Caco-2 (cell line): ENCODE results near the gene THRB. TPM values are rescaled to one million over a fixed set of nuclear protein-coding genes. Genes with fewer than 3 reads are reported as not detected.

Experiments used
- BruUV-seq: library from RNA; stranded (reverse); fragments of 400-500 nt; replicated peaks from 2 replicates; lab custom pipeline; 2021; lab: Mats Ljungman, UMichigan
- CTCF ChIA-PET: fragments of 300-600 bp; sonication (Branson Sonifier 250); formaldehyde crosslinking; loops from one replicate; lab custom pipeline; 2022; ENCODE audit warnings: antibody characterized with exemption; lab: Charles Lee
- POLR2A ChIA-PET: fragments of 300-600 bp; sonication (Branson Sonifier 250); formaldehyde crosslinking; loops from one replicate; lab custom pipeline; 2022; ENCODE audit warnings: antibody characterized with exemption; lab: Charles Lee
- DNase-seq, 2 experiments: peaks; one replicate each; pipeline versions ENCODE4 v3.0.0 to v3.0.0-alpha.2; 2020 to 2022
- H3K27me3 ChIP-seq: replicated peaks from 2 replicates; pipeline ENCODE4 v1.6.0; 2011; ENCODE audit warnings: low read length; ENCODE audit not compliant: control insufficient read depth, insufficient read depth
- H3K36me3 ChIP-seq: 2 replicates; pipeline ENCODE4 v1.5.1; 2011; ENCODE audit warnings: low read length; ENCODE audit not compliant: control insufficient read depth, insufficient read depth
- H3K4me1 ChIP-seq: fragments of 250-450 bp; sonication (Bioruptor Pico); 2 replicates; pipeline ENCODE4 v1.5.1; 2020; ENCODE audit warnings: mild to moderate bottlenecking
- H3K4me3 ChIP-seq: 2 replicates; pipeline ENCODE4 v1.5.1; 2011; ENCODE audit warnings: low read depth, mild to moderate bottlenecking, control low read depth, low read length
- H3K9me3 ChIP-seq: fragments of 250-450 bp; sonication (Bioruptor Pico); 2 replicates; pipeline ENCODE4 v1.5.1; 2020; ENCODE audit warnings: mild to moderate bottlenecking, moderate library complexity
- H3K27ac Mint-ChIP-seq: one replicate; pipeline ENCODE4 v1.8.0; 2022; ENCODE audit warnings: mixed read lengths; ENCODE audit not compliant: unreplicated experiment
- H3K27me3 Mint-ChIP-seq: one replicate; pipeline ENCODE4 v1.8.0; 2022; ENCODE audit warnings: mixed read lengths; ENCODE audit not compliant: insufficient read depth, unreplicated experiment
- H3K36me3 Mint-ChIP-seq: one replicate; pipeline ENCODE4 v1.8.0; 2022; ENCODE audit warnings: mild to moderate bottlenecking, mixed read lengths; ENCODE audit not compliant: insufficient read depth, unreplicated experiment
- H3K4me1 Mint-ChIP-seq: one replicate; pipeline ENCODE4 v1.8.0; 2022; ENCODE audit warnings: low read depth, mixed read lengths; ENCODE audit not compliant: unreplicated experiment
- H3K4me3 Mint-ChIP-seq: one replicate; pipeline ENCODE4 v1.8.0; 2022; ENCODE audit warnings: mild to moderate bottlenecking, moderate library complexity, mixed read lengths; ENCODE audit not compliant: unreplicated experiment
- H3K9me3 Mint-ChIP-seq: one replicate; pipeline ENCODE4 v1.8.0; 2022; ENCODE audit warnings: mixed read lengths; ENCODE audit not compliant: unreplicated experiment
- CTCF ChIP-seq, 2 experiments: fragments of 200-600 bp in 1 of 2; IDR thresholded peaks; 1 replicate in 1 of 2; 2 replicates in 1 of 2; pipeline versions ENCODE4 v1.5.1 to v1.8.0; 2011 to 2022; ENCODE audit warnings: antibody characterized with exemption in 1 of 2, control low read depth in 1 of 2, inconsistent platforms in 1 of 2, low read depth in 1 of 2, low read length in 1 of 2, mild to moderate bottlenecking in 1 of 2, moderate library complexity in 1 of 2; ENCODE audit not compliant: insufficient read depth in 1 of 2, severe bottlenecking in 1 of 2, unreplicated experiment in 1 of 2
- intact Hi-C: fragments of 100-400 bp; cut with micrococcal nuclease; formaldehyde crosslinking; loops from one replicate; pipeline ENCODE4 v1.10.0; 2022; ENCODE audit not compliant: unreplicated experiment
- total RNA-seq: library from RNA; stranded (reverse); gene quantifications from 2 replicates; pipeline ENCODE4 v1.2.3, GENCODE V29; 2022

THRB gene
- total RNA-seq, 1 experiment from 2014 or later = 19.4 TPM

- Mint-ChIP-seq H3K27me3 (no peaks in the 10 kb centered on the region), H3K9me3 (no peaks in the 10 kb centered on the region), H3K27ac (no peak overlapping the region), H3K4me1 (peaks cover 13% of the 10 kb centered on the region), H3K4me3 (no peak overlapping the region), H3K36me3 (no peaks in the 10 kb centered on the region)
- no peaks in the 10 kb centered on the region for H3K36me3 ChIP-seq
- intact Hi-C loops = no loop called here
- H3K27me3 ChIP-seq = no peaks in the 10 kb centered on the region
- DNase-seq = no peak
- no peaks in the 10 kb centered on the region for H3K9me3 ChIP-seq
- no TSS peak for BruUV-seq
- peaks cover 7% of the 10 kb centered on the region; the same call in 1 of the 2 replicates for H3K4me1 ChIP-seq
- ChIA-PET CTCF (no interaction called here), POLR2A (no interaction called here)
- H3K4me3 ChIP-seq = no peak overlapping the region
- no peak for TF ChIP-seq CTCF (IDR thresholded peaks at IDR 0.05; ENCODE audit: insufficient read depth in 1 of 2, low read depth in 1 of 2, low read length in 1 of 2, severe bottlenecking in 1 of 2, unreplicated experiment in 1 of 2)
Observed at GRCh38 chr3:24302396-24302795, 192.3 kb downstream of the THRB start.

GRCh38 chr3:24300949-24301348, 193.7 kb downstream of the THRB start:
- ChIA-PET POLR2A (no interaction called here), CTCF (no interaction called here)
- DNase-seq = no peak
- no peaks in the 10 kb centered on the region for H3K9me3 Mint-ChIP-seq
- intact Hi-C loops = no loop called here
- BruUV-seq = no TSS peak
- H3K4me1 Mint-ChIP-seq = peaks cover 13% of the 10 kb centered on the region
- no peak for TF ChIP-seq CTCF (IDR thresholded peaks at IDR 0.05; ENCODE audit: insufficient read depth in 1 of 2, low read depth in 1 of 2, low read length in 1 of 2, severe bottlenecking in 1 of 2, unreplicated experiment in 1 of 2)
- H3K4me3 Mint-ChIP-seq = no peak overlapping the region
- H3K27me3 Mint-ChIP-seq = no peaks in the 10 kb centered on the region
- Histone ChIP-seq H3K36me3 (no peaks in the 10 kb centered on the region), H3K9me3 (no peaks in the 10 kb centered on the region), H3K4me3 (no peak overlapping the region), H3K4me1 (peaks cover 7% of the 10 kb centered on the region; the same call in 1 of the 2 replicates), H3K27me3 (no peaks in the 10 kb centered on the region)
- H3K36me3 Mint-ChIP-seq = peaks cover 3% of the 10 kb centered on the region
- no peak overlapping the region for H3K27ac Mint-ChIP-seq

DNA sequence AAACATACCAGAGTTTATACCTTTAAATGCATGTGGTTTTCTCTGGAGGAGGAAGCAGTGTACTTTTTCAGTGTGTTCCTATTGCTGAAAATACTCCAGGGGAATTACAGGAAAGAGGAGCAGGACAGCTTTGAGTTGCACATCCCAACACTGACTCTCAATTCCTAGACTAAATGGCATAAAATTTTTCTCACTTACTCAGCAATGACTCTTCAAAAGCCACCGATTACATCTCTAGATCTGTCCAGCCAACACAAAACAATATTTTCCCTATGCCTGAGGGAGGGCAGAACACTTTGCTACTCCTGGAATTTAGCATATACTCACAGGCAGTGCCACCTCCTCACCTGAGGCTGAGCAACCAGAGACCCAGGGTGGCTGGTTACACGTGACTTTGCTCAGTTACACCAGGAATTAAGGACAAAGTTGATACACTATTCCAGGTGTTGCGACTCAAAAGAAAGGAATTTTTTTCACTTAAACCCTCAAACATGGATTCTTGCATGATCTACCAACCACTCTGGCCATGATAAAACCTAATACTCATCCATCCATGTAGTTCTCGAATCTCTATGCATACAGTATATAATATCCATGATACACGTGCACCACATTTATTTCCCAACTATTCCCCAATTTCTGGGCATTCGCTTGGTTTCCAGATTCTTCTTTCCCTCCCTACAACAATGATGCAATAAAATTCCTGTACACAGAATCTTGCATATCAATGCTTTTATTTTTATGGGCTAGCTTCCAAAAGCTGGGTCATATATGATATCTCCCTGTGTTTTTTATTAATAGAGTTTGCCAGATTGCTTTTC, 194.6 kb downstream of the THRB start:
- ChIA-PET CTCF (no interaction called here), POLR2A (no interaction called here)
- Histone ChIP-seq H3K4me1 (peaks cover 7% of the 10 kb centered on the region; the same call in 1 of the 2 replicates), H3K4me3 (no peak overlapping the region), H3K9me3 (no peaks in the 10 kb centered on the region), H3K36me3 (no peaks in the 10 kb centered on the region), H3K27me3 (no peaks in the 10 kb centered on the region)
- Mint-ChIP-seq H3K9me3 (no peaks in the 10 kb centered on the region), H3K4me1 (peaks cover 13% of the 10 kb centered on the region), H3K27ac (no peak overlapping the region), H3K4me3 (no peak overlapping the region), H3K36me3 (peaks cover 6% of the 10 kb centered on the region), H3K27me3 (no peaks in the 10 kb centered on the region)
- no TSS peak for BruUV-seq
- intact Hi-C loops = no loop called here
- no peak for DNase-seq
- TF ChIP-seq CTCF (IDR thresholded peaks at IDR 0.05; ENCODE audit: insufficient read depth in 1 of 2, low read depth in 1 of 2, low read length in 1 of 2, severe bottlenecking in 1 of 2, unreplicated experiment in 1 of 2) = no peak
